Breast epithelium (tissue), 4 donors: Measurements from ENCODE around the gene CALHM3. TPM values are rescaled to one million over a fixed set of nuclear protein-coding genes. Genes with fewer than 3 reads are reported as not detected.

Experiments used
- DNase-seq, 2 donors: peaks; one replicate each; pipeline ENCODE4 v3.0.0-alpha.2; 2019; ENCODE audit warnings: low spot score in 2 of 2
- H3K27ac ChIP-seq, 2 donors: fragments of 200-600 bp; sonication (generic) in 1 of 2; one replicate each; pipeline ENCODE4 v1.5.1; 2016 to 2019; ENCODE audit warnings: mild to moderate bottlenecking in 1 of 2
- H3K27me3 ChIP-seq, 2 donors: fragments of 200-600 bp; sonication (generic) in 1 of 2; one replicate each; pipeline versions ENCODE4 v1.5.1 to v1.6.0; 2017 to 2019; ENCODE audit warnings: control low read depth in 1 of 2, mild to moderate bottlenecking in 1 of 2
- H3K36me3 ChIP-seq: fragments of 200-600 bp; one replicate; pipeline ENCODE4 v1.5.1; 2019
- H3K4me1 ChIP-seq, 2 donors: fragments of 200-600 bp; sonication (generic); one replicate each; pipeline ENCODE4 v1.5.1; 2016 to 2019; ENCODE audit warnings: control low read depth in 1 of 2
- H3K4me3 ChIP-seq, 3 donors: fragments of 200-600 bp; sonication (generic); 1 replicate in 2 of 3; 2 replicates in 1 of 3; pipeline ENCODE4 v1.5.1; 2016 to 2019; ENCODE audit warnings: mild to moderate bottlenecking in 3 of 3, moderate library complexity in 2 of 3
- H3K9me3 ChIP-seq, 2 donors: fragments of 200-600 bp; sonication (generic) in 1 of 2; one replicate each; pipeline ENCODE4 v1.5.1; 2016 to 2019; ENCODE audit warnings: control low read depth in 1 of 2
- POLR2A ChIP-seq: fragments of 450-650 bp; IDR thresholded peaks from one replicate; pipeline ENCODE4 v1.6.1; 2016; ENCODE audit warnings: antibody characterized with exemption, mild to moderate bottlenecking, moderate library complexity
- POLR2AphosphoS5 ChIP-seq, 3 donors: sonication (generic); formaldehyde crosslinking; IDR thresholded peaks; one replicate each; pipeline ENCODE4 v1.6.1; 2017; ENCODE audit warnings: antibody characterized with exemption in 3 of 3
- intact Hi-C: fragments of 100-400 bp; cut with DNase I; formaldehyde crosslinking; loops from one replicate; pipeline ENCODE4 v1.15.1; 2023; ENCODE audit warnings: low total_unique reads
- total RNA-seq, 3 donors: library from RNA; depleted of rRNA; stranded (reverse); fragments of >200 nt; gene quantifications; one replicate each; pipeline ENCODE4 v1.1.0, GENCODE V29; 2016
- TF ChIP-seq, protein P1 (sequence below), 3 donors: fragments of 450-650 bp; IDR thresholded peaks; one replicate each; pipeline ENCODE4 v1.5.1; 2016 to 2017; ENCODE audit warnings: antibody characterized with exemption in 3 of 3, mild to moderate bottlenecking in 3 of 3, moderate library complexity in 3 of 3

The CALHM3 gene
- total RNA-seq, 3 donors from 2014 or later = not detected

- intact Hi-C loops = no loop called here
- no peak for DNase-seq
- Histone ChIP-seq H3K9me3 (no peaks in the 10 kb centered on the region), H3K27ac (no peak overlapping the region), H3K4me3 (no peak overlapping the region), H3K36me3 (no peaks in the 10 kb centered on the region), H3K4me1 (no peaks in the 10 kb centered on the region), H3K27me3 (no peaks in the 10 kb centered on the region)
- TF ChIP-seq, protein P1, sequence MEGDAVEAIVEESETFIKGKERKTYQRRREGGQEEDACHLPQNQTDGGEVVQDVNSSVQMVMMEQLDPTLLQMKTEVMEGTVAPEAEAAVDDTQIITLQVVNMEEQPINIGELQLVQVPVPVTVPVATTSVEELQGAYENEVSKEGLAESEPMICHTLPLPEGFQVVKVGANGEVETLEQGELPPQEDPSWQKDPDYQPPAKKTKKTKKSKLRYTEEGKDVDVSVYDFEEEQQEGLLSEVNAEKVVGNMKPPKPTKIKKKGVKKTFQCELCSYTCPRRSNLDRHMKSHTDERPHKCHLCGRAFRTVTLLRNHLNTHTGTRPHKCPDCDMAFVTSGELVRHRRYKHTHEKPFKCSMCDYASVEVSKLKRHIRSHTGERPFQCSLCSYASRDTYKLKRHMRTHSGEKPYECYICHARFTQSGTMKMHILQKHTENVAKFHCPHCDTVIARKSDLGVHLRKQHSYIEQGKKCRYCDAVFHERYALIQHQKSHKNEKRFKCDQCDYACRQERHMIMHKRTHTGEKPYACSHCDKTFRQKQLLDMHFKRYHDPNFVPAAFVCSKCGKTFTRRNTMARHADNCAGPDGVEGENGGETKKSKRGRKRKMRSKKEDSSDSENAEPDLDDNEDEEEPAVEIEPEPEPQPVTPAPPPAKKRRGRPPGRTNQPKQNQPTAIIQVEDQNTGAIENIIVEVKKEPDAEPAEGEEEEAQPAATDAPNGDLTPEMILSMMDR (IDR thresholded peaks at IDR 0.05) = no peak
- no peak for TF ChIP-seq POLR2A
Measured at GRCh38 chr10:103457896-103458583, 21.0 kb downstream of the CALHM3 start.

DNA sequence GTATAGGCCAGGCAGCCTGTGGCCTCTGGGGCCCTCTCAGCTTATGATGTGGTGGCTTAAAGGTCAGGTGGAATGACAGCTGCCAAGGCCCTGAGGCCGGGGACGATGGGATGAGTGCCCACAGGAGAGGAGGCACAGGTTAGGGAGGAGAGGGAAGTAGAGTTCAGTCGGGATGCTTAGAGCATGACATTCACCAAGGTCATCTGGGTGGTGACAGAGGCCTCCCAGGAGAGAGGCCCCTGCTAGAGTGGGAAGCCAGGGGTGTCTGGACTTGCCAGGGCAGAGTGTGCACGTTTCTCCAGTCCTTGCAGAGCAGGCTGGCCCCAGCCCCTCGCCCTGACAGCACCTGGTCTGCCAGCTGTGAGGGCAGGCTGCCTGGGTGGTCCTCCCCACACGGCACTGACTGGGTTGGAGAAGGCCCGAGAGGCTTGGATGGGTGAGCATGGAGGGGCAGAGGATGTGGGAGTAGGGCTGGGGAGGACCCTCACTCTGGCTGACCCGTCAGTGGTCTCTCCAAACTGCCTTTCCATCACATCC lies 21.8 kb downstream of the CALHM3 start:
- TF ChIP-seq POLR2AphosphoS5 (IDR thresholded peaks at IDR 0.05) (no peak), POLR2A (no peak)
- TF ChIP-seq, protein P1 (IDR thresholded peaks at IDR 0.05) = no peak
- H3K9me3 ChIP-seq = no peaks in the 10 kb centered on the region
- intact Hi-C loops = no loop called here
- H3K27ac ChIP-seq = no peak overlapping the region
- no peaks in the 10 kb centered on the region for H3K27me3 ChIP-seq
- peaks cover 0 to 3% of the 10 kb centered on the region in 2 donors for H3K4me1 ChIP-seq
- H3K4me3 ChIP-seq = no peak overlapping the region
- no peak for DNase-seq
- H3K36me3 ChIP-seq = no peaks in the 10 kb centered on the region

- no peak overlapping the region for H3K4me3 ChIP-seq
- no peaks in the 10 kb centered on the region for H3K36me3 ChIP-seq
- H3K9me3 ChIP-seq = no peaks in the 10 kb centered on the region
- TF ChIP-seq POLR2A (no peak), POLR2AphosphoS5 (IDR thresholded peaks at IDR 0.05) (no peak)
- TF ChIP-seq, protein P1 (IDR thresholded peaks at IDR 0.05) = no peak
- no peaks in the 10 kb centered on the region for H3K27me3 ChIP-seq
- no peak for DNase-seq
- peaks cover 0 to 3% of the 10 kb centered on the region in 2 donors for H3K4me1 ChIP-seq
- no peak overlapping the region for H3K27ac ChIP-seq
- intact Hi-C loops = no loop called here
Measured at GRCh38 chr10:103456074-103456660, 22.9 kb downstream of the CALHM3 start.

GRCh38 chr10:103455235-103455634 lies 23.8 kb downstream of the CALHM3 start:
- intact Hi-C loops = no loop called here
- TF ChIP-seq POLR2A (no peak), POLR2AphosphoS5 (IDR thresholded peaks at IDR 0.05) (no peak)
- TF ChIP-seq, protein P1 (IDR thresholded peaks at IDR 0.05) = no peak
- H3K9me3 ChIP-seq = no peaks in the 10 kb centered on the region
- H3K27ac ChIP-seq = no peak overlapping the region
- H3K4me3 ChIP-seq = no peak overlapping the region
- H3K27me3 ChIP-seq = no peaks in the 10 kb centered on the region
- peaks cover 3 to 5% of the 10 kb centered on the region in 2 donors for H3K4me1 ChIP-seq
- no peaks in the 10 kb centered on the region for H3K36me3 ChIP-seq
- DNase-seq = no peak

- Histone ChIP-seq H3K27me3 (no peaks in the 10 kb centered on the region), H3K4me3 (no peak overlapping the region), H3K9me3 (no peaks in the 10 kb centered on the region), H3K4me1 (peaks cover 7 to 15% of the 10 kb centered on the region in 2 donors), H3K36me3 (no peaks in the 10 kb centered on the region), H3K27ac (no peak overlapping the region)
- DNase-seq = no peak
- TF ChIP-seq, protein P1 (IDR thresholded peaks at IDR 0.05) = no peak
- no peak for TF ChIP-seq POLR2A
- TF ChIP-seq POLR2AphosphoS5 (IDR thresholded peaks at IDR 0.05) = no peak
- intact Hi-C loops = no loop called here
Measured at GRCh38 chr10:103454026-103454425, 25.0 kb downstream of the CALHM3 start.
